ENCODE measurements around the gene CACNG7.

CACNG7 gene

DNA sequence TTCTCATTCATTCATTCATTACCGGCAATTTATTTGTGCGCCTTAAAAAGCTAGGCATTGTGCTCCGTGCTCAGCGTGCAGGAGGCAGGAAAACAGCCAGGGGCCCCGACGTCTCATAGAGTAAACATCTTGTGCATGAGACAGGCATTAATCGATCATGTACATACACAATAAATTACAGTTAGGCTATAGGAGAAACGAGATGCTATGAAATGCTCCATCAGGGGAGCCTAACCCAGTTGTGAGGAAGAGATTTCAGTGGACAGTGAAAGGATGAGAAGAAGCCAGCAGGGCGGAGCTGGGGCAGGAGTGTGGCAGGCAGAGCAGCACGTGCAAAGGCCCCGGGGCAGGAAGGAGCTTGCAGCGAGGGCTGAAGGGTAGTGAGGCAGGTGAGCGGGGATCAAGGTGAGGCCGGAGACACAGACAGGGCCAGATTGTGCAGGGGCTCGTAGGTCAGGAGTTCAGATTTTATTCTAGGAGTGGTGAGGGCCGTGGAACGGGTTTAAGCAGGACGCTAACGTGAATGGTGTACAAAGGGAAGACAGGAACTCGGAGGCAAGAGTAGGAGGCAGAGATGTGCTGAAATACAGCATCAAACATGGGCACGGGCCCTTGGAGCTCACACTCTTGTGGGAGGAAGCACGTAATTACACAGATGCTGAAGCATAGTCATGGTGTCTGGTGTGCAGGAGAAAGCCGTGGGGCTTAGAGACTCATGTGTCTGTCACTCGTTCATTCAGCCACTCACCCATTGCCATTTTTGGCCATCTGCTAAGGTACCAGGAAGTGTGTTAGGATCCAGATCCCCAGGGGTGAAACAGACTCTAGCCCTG is 74.6 kb downstream of the CACNG7 start:
- Histone ChIP-seq H3K27me3 (ENCODE audit: insufficient read depth, insufficient read length) (peaks cover 17% of the 10 kb centered on the region), H3K9ac (ENCODE audit: insufficient read length, low read depth) (no peak overlapping the region), H3K4me1 (ENCODE audit: insufficient read depth, insufficient read length) (peaks cover 2% of the 10 kb centered on the region), H3K36me3 (ENCODE audit: insufficient read depth, insufficient read length, low read length) (no peaks in the 10 kb centered on the region), H3K9me3 (ENCODE audit: insufficient read depth, low read length) (no peaks in the 10 kb centered on the region), H3K4me3 (ENCODE audit: insufficient read length, low read depth) (no peak overlapping the region)
- TF ChIP-seq ZNF274 (IDR thresholded peaks at IDR 0.05; ENCODE audit: low read depth, low read length) (no peak), SUZ12 (IDR thresholded peaks at IDR 0.05; ENCODE audit: extremely low read depth, insufficient read depth, insufficient read length) (no peak), YY1 (IDR thresholded peaks at IDR 0.05; ENCODE audit: insufficient read depth, insufficient read length) (no peak)
- no peak for DNase-seq (ENCODE audit: low read depth, low spot score)

DNA sequence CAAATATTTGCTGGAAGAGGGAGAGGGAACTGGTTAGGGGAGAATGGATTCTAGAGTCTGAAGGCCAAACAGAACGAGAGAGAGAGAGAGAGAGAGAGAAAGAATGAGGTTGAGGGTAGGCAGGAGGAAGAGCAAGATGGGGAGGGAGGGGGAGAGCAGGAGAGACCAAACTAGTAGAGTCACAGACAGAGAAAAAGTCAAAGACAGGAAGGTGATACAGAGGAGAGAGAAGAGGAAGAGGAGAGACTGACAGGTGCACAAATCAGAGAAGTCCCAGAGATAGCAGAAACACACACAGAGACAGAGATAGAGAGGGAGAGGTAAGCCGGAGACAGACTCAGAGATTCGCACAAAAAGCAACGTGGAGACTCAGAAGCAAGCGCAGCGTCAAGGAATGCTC is 76.8 kb downstream of the CACNG7 start:
- Histone ChIP-seq H3K27me3 (ENCODE audit: insufficient read depth, insufficient read length) (peaks cover 4% of the 10 kb centered on the region), H3K9me3 (ENCODE audit: insufficient read depth, low read length) (no peaks in the 10 kb centered on the region), H3K4me3 (ENCODE audit: insufficient read length, low read depth) (no peak overlapping the region), H3K4me1 (ENCODE audit: insufficient read depth, insufficient read length) (peaks cover 9% of the 10 kb centered on the region), H3K9ac (ENCODE audit: insufficient read length, low read depth) (no peak overlapping the region), H3K36me3 (ENCODE audit: insufficient read depth, insufficient read length, low read length) (no peaks in the 10 kb centered on the region)
- TF ChIP-seq ZNF274 (IDR thresholded peaks at IDR 0.05; ENCODE audit: low read depth, low read length), result no peak
- no peak for TF ChIP-seq YY1 (IDR thresholded peaks at IDR 0.05; ENCODE audit: insufficient read depth, insufficient read length)
- TF ChIP-seq SUZ12 (IDR thresholded peaks at IDR 0.05; ENCODE audit: extremely low read depth, insufficient read depth, insufficient read length), result no peak
- no peak for DNase-seq (ENCODE audit: low read depth, low spot score)

DNA sequence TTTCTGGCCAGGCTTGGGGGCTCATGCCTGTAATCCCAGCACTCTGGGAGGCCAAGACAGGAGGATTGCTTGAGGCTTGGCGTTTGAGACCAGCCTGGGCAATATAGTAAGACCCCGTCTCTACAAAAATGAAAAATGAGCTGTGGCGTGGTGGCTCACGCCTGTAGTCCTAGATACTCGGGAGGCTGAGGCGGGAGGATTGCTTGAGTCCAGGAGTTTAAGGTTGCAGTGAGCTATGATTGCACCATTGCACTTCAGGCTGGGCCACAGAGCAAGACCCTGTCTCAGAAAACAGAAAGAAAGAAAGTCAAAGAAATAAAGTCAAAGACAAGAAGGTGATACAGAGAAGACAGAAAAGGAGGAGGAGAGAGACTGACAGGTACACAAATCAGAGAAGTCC is 79.9 kb downstream of the CACNG7 start:
- Histone ChIP-seq H3K27me3 (ENCODE audit: insufficient read depth, insufficient read length) (peaks cover 19% of the 10 kb centered on the region), H3K36me3 (ENCODE audit: insufficient read depth, insufficient read length, low read length) (no peaks in the 10 kb centered on the region), H3K4me3 (ENCODE audit: insufficient read length, low read depth) (no peak overlapping the region), H3K4me1 (ENCODE audit: insufficient read depth, insufficient read length) (peaks cover 13% of the 10 kb centered on the region), H3K9me3 (ENCODE audit: insufficient read depth, low read length) (no peaks in the 10 kb centered on the region), H3K9ac (ENCODE audit: insufficient read length, low read depth) (no peak overlapping the region)
- DNase-seq (ENCODE audit: low read depth, low spot score), result no peak
- TF ChIP-seq YY1 (IDR thresholded peaks at IDR 0.05; ENCODE audit: insufficient read depth, insufficient read length) (no peak), ZNF274 (IDR thresholded peaks at IDR 0.05; ENCODE audit: low read depth, low read length) (no peak), SUZ12 (IDR thresholded peaks at IDR 0.05; ENCODE audit: extremely low read depth, insufficient read depth, insufficient read length) (no peak)

DNA sequence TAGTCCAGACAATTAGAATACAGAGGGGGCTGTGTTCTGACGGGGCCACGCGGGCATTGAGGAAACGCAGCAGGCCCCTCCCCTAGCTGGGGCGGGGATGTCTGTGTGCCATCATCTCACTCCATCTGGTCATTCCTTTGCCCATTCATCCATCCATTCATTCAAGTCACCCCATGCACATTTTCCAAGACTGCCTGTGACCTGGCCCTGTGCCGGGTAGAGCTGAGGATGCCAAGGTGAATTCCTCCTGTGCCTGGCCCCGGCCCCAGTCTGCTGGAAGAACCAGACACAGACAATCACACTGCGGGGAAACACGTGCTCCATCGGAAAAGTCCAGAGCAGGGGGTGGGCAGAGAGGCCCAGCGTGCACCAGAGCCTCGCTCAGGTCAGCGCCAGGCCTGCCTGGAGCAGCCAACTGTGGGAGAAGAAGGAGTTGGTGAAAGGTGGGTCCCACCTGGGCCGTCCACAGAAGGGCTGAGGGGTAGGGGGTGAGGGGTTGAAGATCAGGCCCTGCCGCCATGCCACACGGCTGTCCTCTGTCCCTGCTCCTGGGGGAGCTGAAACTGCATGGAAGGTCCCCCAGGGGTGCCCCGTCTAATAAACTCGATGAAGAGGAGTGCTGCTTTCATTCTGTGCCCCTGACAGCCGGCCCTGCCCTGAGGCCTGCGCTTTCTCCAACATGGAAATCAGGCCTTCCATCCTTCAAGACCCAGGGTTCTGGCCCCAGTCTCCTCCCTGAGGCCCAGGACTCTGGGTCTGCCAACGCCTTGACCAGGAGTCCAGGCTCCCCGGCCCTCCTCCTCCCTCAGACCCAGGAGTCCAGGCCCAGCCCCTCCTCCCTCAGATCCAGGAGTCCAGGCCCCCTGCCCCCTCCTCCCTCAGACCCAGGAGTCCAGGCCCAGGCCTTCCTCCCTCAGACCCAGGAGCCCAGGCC is 80.8 kb downstream of the CACNG7 start:
- H3K9me3 ChIP-seq (ENCODE audit: insufficient read depth, low read length), result no peaks in the 10 kb centered on the region
- no peaks in the 10 kb centered on the region for H3K36me3 ChIP-seq (ENCODE audit: insufficient read depth, insufficient read length, low read length)
- H3K4me1 ChIP-seq (ENCODE audit: insufficient read depth, insufficient read length), result peaks cover 13% of the 10 kb centered on the region
- DNase-seq (ENCODE audit: low read depth, low spot score), result no peak
- peaks cover 27% of the 10 kb centered on the region for H3K27me3 ChIP-seq (ENCODE audit: insufficient read depth, insufficient read length)
- no peak for TF ChIP-seq SUZ12 (IDR thresholded peaks at IDR 0.05; ENCODE audit: extremely low read depth, insufficient read depth, insufficient read length)
- TF ChIP-seq YY1 (IDR thresholded peaks at IDR 0.05; ENCODE audit: insufficient read depth, insufficient read length), result no peak
- no peak for TF ChIP-seq ZNF274 (IDR thresholded peaks at IDR 0.05; ENCODE audit: low read depth, low read length)
- H3K4me3 ChIP-seq (ENCODE audit: insufficient read length, low read depth), result no peak overlapping the region
- peak overlapping the region; percentile 42 for H3K9ac ChIP-seq (ENCODE audit: insufficient read length, low read depth)

DNA sequence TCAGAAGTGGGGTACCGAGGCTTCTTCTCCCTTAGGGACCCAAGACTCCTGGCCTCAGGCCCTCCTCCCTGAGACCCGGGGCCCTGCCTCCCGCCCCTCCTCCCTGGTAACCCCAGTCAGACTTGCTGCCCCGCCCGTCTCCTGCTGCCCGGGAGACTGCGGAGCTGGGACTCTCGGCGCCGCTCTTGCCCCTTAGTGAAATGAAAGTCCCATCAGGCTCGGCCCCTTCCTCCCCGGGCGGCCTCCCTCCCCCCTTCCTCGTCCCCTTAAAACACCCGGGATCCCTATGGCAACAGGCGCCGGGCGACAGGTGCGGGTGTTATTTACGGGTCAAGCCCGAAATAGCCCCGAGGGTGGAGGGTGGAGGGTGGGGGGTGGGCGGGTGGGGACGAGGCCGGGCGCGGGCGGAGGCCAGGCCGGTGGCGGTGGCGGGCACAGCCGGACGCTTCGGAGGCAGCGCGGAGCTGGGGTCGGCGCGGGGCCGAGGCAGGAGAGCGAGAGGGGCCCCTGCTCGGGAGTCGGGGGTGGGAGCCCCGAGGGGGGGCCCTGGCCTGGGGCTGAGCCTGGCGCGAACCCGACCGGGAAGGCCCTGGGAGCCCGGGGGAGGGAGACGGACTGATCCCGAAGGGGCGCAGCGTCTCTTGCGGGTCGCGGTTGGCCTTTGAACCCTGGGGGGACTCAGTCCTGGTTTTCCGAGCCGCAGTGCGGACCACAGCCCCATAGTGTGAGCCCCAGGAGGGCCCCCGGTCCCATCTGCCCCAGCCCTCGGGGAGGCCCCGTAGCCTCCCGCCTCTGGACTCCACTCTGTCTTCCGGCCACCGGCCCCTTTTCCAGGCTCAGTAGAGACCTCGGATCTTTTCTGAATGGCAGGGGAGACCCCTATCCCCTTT is 82.4 kb downstream of the CACNG7 start, which contains the start of gene CACNG6:
Gene CACNG6 (plus strand): TSS at position 414 of the 890 bp plus-strand sequence. CDS start 1,241 bp downstream, outside the sequence.
- no peak for DNase-seq (ENCODE audit: low read depth, low spot score)
- Histone ChIP-seq H3K36me3 (ENCODE audit: insufficient read depth, insufficient read length, low read length) (no peaks in the 10 kb centered on the region), H3K27me3 (ENCODE audit: insufficient read depth, insufficient read length) (peaks cover 40% of the 10 kb centered on the region), H3K4me3 (ENCODE audit: insufficient read length, low read depth) (peak within 1 kb of the TSS; percentile 32), H3K9me3 (ENCODE audit: insufficient read depth, low read length) (no peaks in the 10 kb centered on the region), H3K4me1 (ENCODE audit: insufficient read depth, insufficient read length) (peaks cover 11% of the 10 kb centered on the region), H3K9ac (ENCODE audit: insufficient read length, low read depth) (peak within 1 kb of the TSS; percentile 80)
- TF ChIP-seq YY1 (IDR thresholded peaks at IDR 0.05; ENCODE audit: insufficient read depth, insufficient read length), result no peak
- no peak for TF ChIP-seq ZNF274 (IDR thresholded peaks at IDR 0.05; ENCODE audit: low read depth, low read length)
- no peak for TF ChIP-seq SUZ12 (IDR thresholded peaks at IDR 0.05; ENCODE audit: extremely low read depth, insufficient read depth, insufficient read length)

DNA sequence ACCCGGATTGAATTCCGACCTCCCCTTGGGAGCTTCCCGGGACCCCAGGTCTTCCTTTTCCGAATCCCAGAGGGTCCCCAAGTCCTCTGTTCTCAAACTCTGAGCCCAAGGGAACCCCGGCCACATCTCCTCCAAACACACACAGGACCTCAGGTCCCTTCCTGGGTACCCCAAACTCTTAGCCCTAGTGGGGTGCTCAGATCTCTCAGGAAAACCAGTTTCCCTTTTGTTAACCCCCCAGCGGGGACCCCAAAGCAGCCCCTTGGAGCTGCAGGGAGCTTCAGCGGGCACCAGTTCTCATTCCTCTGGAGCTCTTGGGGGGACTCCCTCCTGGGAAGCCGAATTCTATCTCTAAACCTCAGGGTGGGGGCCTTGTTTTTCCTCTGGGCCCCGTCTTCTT is 83.1 kb downstream of the CACNG7 start:
- no peak overlapping the region for H3K4me3 ChIP-seq (ENCODE audit: insufficient read length, low read depth)
- peaks cover 11% of the 10 kb centered on the region for H3K4me1 ChIP-seq (ENCODE audit: insufficient read depth, insufficient read length)
- peaks cover 41% of the 10 kb centered on the region for H3K27me3 ChIP-seq (ENCODE audit: insufficient read depth, insufficient read length)

More for the DNA sequence above, 83.1 kb downstream of the CACNG7 start:
- no peaks in the 10 kb centered on the region for H3K36me3 ChIP-seq (ENCODE audit: insufficient read depth, insufficient read length, low read length)
- H3K9me3 ChIP-seq (ENCODE audit: insufficient read depth, low read length), result no peaks in the 10 kb centered on the region
- no peak for TF ChIP-seq SUZ12 (IDR thresholded peaks at IDR 0.05; ENCODE audit: extremely low read depth, insufficient read depth, insufficient read length)
- no peak for TF ChIP-seq YY1 (IDR thresholded peaks at IDR 0.05; ENCODE audit: insufficient read depth, insufficient read length)
- no peak for TF ChIP-seq ZNF274 (IDR thresholded peaks at IDR 0.05; ENCODE audit: low read depth, low read length)
- no peak for DNase-seq (ENCODE audit: low read depth, low spot score)
- peak overlapping the region; percentile 80 for H3K9ac ChIP-seq (ENCODE audit: insufficient read length, low read depth)

All from NT2/D1 (cell line).